SK-N-SH treated with all-trans-retinoic acid at 6 μM for 48 hours (cell line): ENCODE measurements around the gene KCMF1.

Source experiments
- ARNTL ChIP-seq: fragments of 450-650 bp; formaldehyde crosslinking; IDR thresholded peaks from 2 replicates; pipeline ENCODE4 v1.5.0; 2020; ENCODE audit warnings: low read depth, mild to moderate bottlenecking, moderate library complexity, borderline replicate concordance
- CSRNP3 ChIP-seq: fragments of 250-450 bp; sonication (Bioruptor Pico); IDR thresholded peaks from 2 replicates; pipeline ENCODE4 v1.5.1; 2021; ENCODE audit warnings: mild to moderate bottlenecking, moderate library complexity
- ESRRG ChIP-seq: fragments of 250-450 bp; sonication (Bioruptor Pico); IDR thresholded peaks from 2 replicates; pipeline ENCODE4 v1.6.1; 2021; ENCODE audit warnings: mild to moderate bottlenecking
- GLIS3 ChIP-seq: fragments of 250-450 bp; sonication (Bioruptor Pico); IDR thresholded peaks from 2 replicates; pipeline ENCODE4 v1.5.0; 2020; ENCODE audit warnings: mild to moderate bottlenecking, moderate library complexity
- RARB ChIP-seq: fragments of 250-450 bp; sonication (Bioruptor Pico); IDR thresholded peaks from 2 replicates; pipeline ENCODE4 v1.8.0; 2021; ENCODE audit warnings: mild to moderate bottlenecking, moderate library complexity
- SNAI2 ChIP-seq: fragments of 250-450 bp; sonication (Bioruptor Pico); IDR thresholded peaks from 2 replicates; pipeline ENCODE4 v1.5.0; 2020; ENCODE audit warnings: mild to moderate bottlenecking, moderate library complexity
- TCF4 ChIP-seq: fragments of 250-450 bp; sonication (Bioruptor Pico); IDR thresholded peaks from 2 replicates; pipeline ENCODE4 v1.8.0; 2021; ENCODE audit warnings: mild to moderate bottlenecking, moderate library complexity, borderline replicate concordance
- ZFP3 ChIP-seq: fragments of 250-450 bp; sonication (Bioruptor Pico); IDR thresholded peaks from 2 replicates; pipeline ENCODE4 v1.5.0; 2020; ENCODE audit warnings: mild to moderate bottlenecking, moderate library complexity
- ZNF565 ChIP-seq: fragments of 450-650 bp; formaldehyde crosslinking; conservative IDR thresholded peaks from 2 replicates; pipeline ENCODE4 v1.5.0; 2020; ENCODE audit warnings: low read depth, mild to moderate bottlenecking, moderate library complexity
- TF ChIP-seq, protein P1 (sequence below): fragments of 250-450 bp; sonication (Bioruptor Pico); IDR thresholded peaks from 2 replicates; pipeline ENCODE4 v1.8.0; 2020; ENCODE audit warnings: mild to moderate bottlenecking, moderate library complexity, borderline replicate concordance
- TF ChIP-seq, protein P2 (sequence below): fragments of 250-450 bp; sonication (Bioruptor Pico); IDR thresholded peaks from 2 replicates; pipeline ENCODE4 v1.8.0; 2021; ENCODE audit warnings: low read depth, mild to moderate bottlenecking, moderate library complexity, borderline replicate concordance

- TF ChIP-seq RARB (CRISPR knock-in tag): no peak
- TF ChIP-seq ZNF565: no peak
- TF ChIP-seq ZFP3 (CRISPR knock-in tag): no peak
- TF ChIP-seq, protein P1, sequence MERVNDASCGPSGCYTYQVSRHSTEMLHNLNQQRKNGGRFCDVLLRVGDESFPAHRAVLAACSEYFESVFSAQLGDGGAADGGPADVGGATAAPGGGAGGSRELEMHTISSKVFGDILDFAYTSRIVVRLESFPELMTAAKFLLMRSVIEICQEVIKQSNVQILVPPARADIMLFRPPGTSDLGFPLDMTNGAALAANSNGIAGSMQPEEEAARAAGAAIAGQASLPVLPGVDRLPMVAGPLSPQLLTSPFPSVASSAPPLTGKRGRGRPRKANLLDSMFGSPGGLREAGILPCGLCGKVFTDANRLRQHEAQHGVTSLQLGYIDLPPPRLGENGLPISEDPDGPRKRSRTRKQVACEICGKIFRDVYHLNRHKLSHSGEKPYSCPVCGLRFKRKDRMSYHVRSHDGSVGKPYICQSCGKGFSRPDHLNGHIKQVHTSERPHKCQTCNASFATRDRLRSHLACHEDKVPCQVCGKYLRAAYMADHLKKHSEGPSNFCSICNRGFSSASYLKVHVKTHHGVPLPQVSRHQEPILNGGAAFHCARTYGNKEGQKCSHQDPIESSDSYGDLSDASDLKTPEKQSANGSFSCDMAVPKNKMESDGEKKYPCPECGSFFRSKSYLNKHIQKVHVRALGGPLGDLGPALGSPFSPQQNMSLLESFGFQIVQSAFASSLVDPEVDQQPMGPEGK (CRISPR knock-in tag): no peak
- no peak for TF ChIP-seq ARNTL (CRISPR knock-in tag)
- TF ChIP-seq ESRRG (CRISPR knock-in tag): no peak
- TF ChIP-seq SNAI2 (CRISPR knock-in tag): no peak
- TF ChIP-seq GLIS3 (CRISPR knock-in tag): no peak
- TF ChIP-seq CSRNP3 (CRISPR knock-in tag): no peak
- TF ChIP-seq, protein P2, sequence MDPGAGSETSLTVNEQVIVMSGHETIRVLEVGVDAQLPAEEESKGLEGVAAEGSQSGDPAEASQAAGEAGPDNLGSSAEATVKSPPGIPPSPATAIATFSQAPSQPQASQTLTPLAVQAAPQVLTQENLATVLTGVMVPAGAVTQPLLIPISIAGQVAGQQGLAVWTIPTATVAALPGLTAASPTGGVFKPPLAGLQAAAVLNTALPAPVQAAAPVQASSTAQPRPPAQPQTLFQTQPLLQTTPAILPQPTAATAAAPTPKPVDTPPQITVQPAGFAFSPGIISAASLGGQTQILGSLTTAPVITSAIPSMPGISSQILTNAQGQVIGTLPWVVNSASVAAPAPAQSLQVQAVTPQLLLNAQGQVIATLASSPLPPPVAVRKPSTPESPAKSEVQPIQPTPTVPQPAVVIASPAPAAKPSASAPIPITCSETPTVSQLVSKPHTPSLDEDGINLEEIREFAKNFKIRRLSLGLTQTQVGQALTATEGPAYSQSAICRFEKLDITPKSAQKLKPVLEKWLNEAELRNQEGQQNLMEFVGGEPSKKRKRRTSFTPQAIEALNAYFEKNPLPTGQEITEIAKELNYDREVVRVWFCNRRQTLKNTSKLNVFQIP (CRISPR knock-in tag): no peak
- no peak for TF ChIP-seq TCF4 (CRISPR knock-in tag)
These were observed 77.6 kb downstream of the KCMF1 start for GRCh38 chr2:85048534-85048933.
